T-helper 1 cell treated with Interleukin-12 subunit alpha and Interleukin-12 subunit beta and Interleukin-4 antibody, amounts not matched to agents 30 μg/mL and 1 μg/mL, for 36 hours (primary cell): Measurements from ENCODE around the gene KYNU.
"Not testable (repeated sequence)": the region's sequence is repeated elsewhere in the genome, so short reads cannot be mapped to it uniquely, and the experiment has no call there.

ENCODE experiments used
- H3K27ac Mint-ChIP-seq: one replicate; pipeline ENCODE4 v1.8.0; 2021; ENCODE audit warnings: mild to moderate bottlenecking, mixed read lengths
- H3K27me3 Mint-ChIP-seq: one replicate; pipeline ENCODE4 v1.8.0; 2021; ENCODE audit warnings: low read depth, mixed read lengths
- H3K36me3 Mint-ChIP-seq: one replicate; pipeline ENCODE4 v1.8.0; 2021; ENCODE audit warnings: low read depth, mixed read lengths
- H3K4me1 Mint-ChIP-seq: one replicate; pipeline ENCODE4 v1.8.0; 2021; ENCODE audit warnings: low read depth, mixed read lengths
- H3K4me3 Mint-ChIP-seq: one replicate; pipeline ENCODE4 v1.8.0; 2021; ENCODE audit warnings: mild to moderate bottlenecking, moderate library complexity, mixed read lengths
- H3K9me3 Mint-ChIP-seq: one replicate; pipeline ENCODE4 v1.8.0; 2021; ENCODE audit warnings: mixed read lengths

The KYNU gene

GRCh38 chr2:142877216-142877838 lies at the start of gene KYNU:
Gene KYNU (plus strand): TSS chr2:142877664. CDS start chr2:142885368, 7,704 bp downstream.
- no peak within 1 kb of the TSS for H3K4me3 Mint-ChIP-seq
- H3K36me3 Mint-ChIP-seq: no peaks in the 10 kb centered on the region
- H3K27me3 Mint-ChIP-seq: no peaks in the 10 kb centered on the region

DNA sequence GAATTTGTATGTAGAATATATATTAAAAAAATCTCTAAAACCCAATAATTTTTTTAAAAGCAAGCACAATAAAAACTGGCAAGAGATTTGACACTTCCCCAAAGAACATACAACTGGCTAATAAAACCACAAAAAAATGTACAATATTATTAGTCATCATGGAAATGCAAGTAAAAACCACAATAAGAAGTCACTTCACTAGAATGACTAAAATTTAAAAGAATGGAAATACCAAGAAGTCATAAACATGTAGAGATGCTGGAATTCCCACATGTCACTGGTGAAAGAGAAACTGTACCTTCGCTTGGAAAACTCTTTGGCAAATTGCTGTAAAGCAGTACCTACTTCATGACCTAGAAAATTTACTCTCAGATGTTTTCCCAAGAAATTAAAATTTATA lies 43.4 kb upstream of the KYNU start:
- Mint-ChIP-seq H3K36me3 (no peaks in the 10 kb centered on the region), H3K27ac (no peak overlapping the region), H3K4me1 (no peaks in the 10 kb centered on the region), H3K4me3 (no peak overlapping the region), H3K27me3 (no peaks in the 10 kb centered on the region), H3K9me3 (no peaks in the 10 kb centered on the region)

More at GRCh38 chr2:142877216-142877838, at the start of gene KYNU:
- no peak within 1 kb of the TSS for H3K27ac Mint-ChIP-seq
- H3K9me3 Mint-ChIP-seq: no peaks in the 10 kb centered on the region
- no peaks in the 10 kb centered on the region for H3K4me1 Mint-ChIP-seq

- Mint-ChIP-seq H3K27ac (no peak overlapping the region), H3K4me3 (no peak overlapping the region), H3K4me1 (no peaks in the 10 kb centered on the region), H3K9me3 (no peaks in the 10 kb centered on the region), H3K36me3 (no peaks in the 10 kb centered on the region), H3K27me3 (no peaks in the 10 kb centered on the region)
Measured at GRCh38 chr2:142840436-142840835, 37.0 kb upstream of the KYNU start.

DNA sequence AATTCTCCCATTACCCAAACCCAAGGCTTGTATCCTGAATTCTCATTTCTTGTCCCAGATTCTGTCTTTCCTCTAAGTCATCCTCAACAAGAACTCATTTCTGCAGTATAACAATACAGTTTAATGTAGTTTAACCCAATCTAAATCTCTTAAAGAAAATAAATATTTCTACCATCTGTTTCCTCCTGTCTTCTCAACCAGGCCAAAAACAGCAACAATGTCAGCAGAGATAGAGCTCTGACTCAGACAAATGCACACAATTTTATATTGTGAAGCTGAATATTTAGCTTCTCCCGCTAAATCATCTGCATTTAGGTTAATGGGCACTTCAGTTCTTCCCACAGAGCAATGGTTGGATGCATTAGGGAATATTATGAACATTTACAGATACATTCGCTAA lies 35.7 kb upstream of the KYNU start:
- H3K27me3 Mint-ChIP-seq: no peaks in the 10 kb centered on the region
- no peaks in the 10 kb centered on the region for H3K36me3 Mint-ChIP-seq
- H3K9me3 Mint-ChIP-seq: no peaks in the 10 kb centered on the region
- no peaks in the 10 kb centered on the region for H3K4me1 Mint-ChIP-seq
- H3K4me3 Mint-ChIP-seq: no peak overlapping the region
- no peak overlapping the region for H3K27ac Mint-ChIP-seq

DNA sequence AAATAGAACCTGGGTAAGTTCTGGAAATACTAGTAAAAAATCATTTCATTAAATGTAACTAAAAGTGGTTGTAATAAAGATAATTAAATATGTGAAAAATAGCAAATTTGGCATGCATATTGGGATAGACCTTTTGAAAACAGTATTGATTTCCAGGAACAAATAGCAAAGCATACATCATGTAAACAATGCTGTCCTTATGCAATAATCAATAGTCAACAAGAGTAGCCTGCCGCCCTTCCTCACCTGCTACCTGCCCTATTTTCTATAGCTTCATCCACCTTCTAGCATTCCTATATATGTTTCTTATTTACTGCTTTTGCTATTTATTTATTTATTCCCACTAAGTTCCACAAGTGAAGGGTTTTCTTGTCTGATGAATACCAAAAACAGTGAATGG lies 35.1 kb upstream of the KYNU start:
- no peaks in the 10 kb centered on the region for H3K4me1 Mint-ChIP-seq
- no peaks in the 10 kb centered on the region for H3K9me3 Mint-ChIP-seq
- no peak overlapping the region for H3K4me3 Mint-ChIP-seq
- no peaks in the 10 kb centered on the region for H3K36me3 Mint-ChIP-seq
- H3K27me3 Mint-ChIP-seq: no peaks in the 10 kb centered on the region
- no peak overlapping the region for H3K27ac Mint-ChIP-seq

DNA sequence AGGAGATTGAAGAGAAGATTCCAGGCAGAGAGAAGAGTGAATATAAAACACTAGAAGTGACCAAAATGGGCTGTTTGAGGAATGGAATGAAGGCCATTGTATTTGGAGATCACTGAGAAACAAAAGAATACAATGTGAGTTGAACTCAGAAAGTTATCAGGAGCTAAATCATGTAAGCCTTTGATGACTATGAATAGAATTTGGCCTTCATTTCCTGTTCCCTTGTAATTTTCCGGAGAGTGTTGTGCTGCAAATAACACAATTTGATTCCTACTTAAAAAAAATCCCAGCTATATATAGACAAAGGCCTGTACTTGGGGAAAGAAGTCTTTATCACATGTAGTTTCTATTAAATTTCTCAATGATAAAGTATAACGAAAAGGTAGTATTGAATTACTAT lies 33.7 kb upstream of the KYNU start:
- Mint-ChIP-seq H3K4me3 (no peak overlapping the region), H3K27me3 (no peaks in the 10 kb centered on the region), H3K27ac (no peak overlapping the region), H3K9me3 (no peaks in the 10 kb centered on the region), H3K36me3 (no peaks in the 10 kb centered on the region), H3K4me1 (no peaks in the 10 kb centered on the region)

GRCh38 chr2:142848023-142848606 lies 29.3 kb upstream of the KYNU start:
- Mint-ChIP-seq H3K4me1 (no peaks in the 10 kb centered on the region), H3K4me3 (no peak overlapping the region), H3K27me3 (no peaks in the 10 kb centered on the region), H3K9me3 (no peaks in the 10 kb centered on the region), H3K27ac (no peak overlapping the region), H3K36me3 (no peaks in the 10 kb centered on the region)

DNA sequence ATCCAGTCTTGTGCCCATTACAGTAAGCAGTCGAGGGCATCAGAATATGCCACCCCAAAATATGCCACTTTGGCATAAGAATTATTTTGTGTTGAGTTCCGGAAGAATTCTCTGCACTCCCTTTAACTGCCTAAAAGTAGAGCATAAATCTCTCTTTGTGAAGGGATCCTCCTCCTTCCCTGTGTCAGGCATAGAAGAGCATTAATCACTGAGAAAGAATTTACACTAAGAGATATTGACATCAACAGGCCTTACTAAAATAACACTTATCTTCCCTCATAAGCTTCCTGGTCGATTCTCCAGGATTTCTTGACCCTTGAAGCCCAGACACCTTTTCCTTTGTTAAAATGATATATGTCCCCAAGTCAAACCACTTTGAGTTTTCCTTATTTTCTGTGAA lies 27.6 kb upstream of the KYNU start:
- Mint-ChIP-seq H3K9me3 (no peaks in the 10 kb centered on the region), H3K4me1 (no peaks in the 10 kb centered on the region), H3K27me3 (no peaks in the 10 kb centered on the region), H3K4me3 (no peak overlapping the region), H3K36me3 (no peaks in the 10 kb centered on the region), H3K27ac (no peak overlapping the region)

DNA sequence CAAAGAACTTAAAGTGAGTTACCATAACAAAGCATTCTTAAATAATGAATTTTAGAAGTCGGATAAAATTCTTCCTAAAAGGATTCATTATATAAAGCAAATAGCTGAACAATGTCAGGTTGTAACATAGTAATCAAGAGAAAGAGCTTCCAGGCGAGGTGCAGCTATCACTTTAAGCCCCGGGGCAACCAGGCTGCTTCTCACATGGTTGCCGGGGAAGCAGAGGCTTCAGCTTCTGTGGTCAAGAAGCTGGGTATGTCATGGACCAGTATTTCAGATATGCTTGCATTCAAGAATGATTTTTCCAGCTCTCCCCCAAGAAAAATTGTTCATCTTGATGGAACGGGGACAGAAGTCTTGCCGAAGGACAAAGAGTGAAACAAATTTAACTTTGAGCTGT lies 23.6 kb upstream of the KYNU start:
- Mint-ChIP-seq H3K4me3 (no peak overlapping the region), H3K4me1 (no peaks in the 10 kb centered on the region), H3K27ac (no peak overlapping the region), H3K36me3 (no peaks in the 10 kb centered on the region), H3K9me3 (no peaks in the 10 kb centered on the region), H3K27me3 (no peaks in the 10 kb centered on the region)

DNA sequence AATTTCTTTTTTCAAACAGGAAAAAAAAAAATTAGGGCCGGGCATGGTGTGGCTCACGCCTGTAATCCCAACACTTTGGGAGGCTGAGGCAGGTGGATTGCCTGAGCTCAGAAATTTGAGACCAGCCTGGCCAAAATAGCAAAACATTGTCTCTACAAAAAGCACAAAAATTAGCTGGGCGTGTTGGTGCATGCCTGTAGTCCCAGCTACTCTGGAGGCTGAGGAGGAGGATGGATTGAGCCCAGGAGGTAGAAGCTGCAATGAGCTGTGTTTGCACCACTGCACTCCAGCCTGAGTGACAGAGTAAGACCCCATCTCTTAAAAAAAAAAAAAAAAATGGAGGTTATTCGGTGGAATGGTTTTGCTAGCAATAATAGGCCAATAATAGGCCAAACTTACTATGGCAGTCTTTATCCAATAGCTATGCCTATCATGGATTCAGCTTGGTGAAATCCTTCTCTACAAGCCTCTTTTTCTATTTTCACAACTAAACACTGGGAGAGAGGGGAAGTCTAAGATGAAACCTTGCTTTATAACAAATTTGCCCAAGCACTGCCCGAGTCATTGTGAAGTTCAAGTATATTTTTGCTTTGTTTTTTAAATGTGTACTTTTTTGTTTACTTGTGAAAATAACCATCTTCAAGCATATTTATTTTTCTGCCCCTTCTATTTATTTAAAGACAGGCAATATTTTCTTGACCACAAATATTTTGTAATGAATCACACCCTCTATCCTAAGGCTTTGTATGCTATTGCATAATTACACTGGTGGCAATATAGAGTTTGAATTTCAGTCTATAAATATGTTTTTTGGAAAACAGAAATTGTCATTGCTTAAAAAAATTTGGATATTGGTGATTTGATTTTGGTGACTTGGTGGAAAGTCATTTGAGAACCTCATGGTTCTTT lies 20.0 kb upstream of the KYNU start:
- H3K36me3 Mint-ChIP-seq: no peaks in the 10 kb centered on the region

DNA sequence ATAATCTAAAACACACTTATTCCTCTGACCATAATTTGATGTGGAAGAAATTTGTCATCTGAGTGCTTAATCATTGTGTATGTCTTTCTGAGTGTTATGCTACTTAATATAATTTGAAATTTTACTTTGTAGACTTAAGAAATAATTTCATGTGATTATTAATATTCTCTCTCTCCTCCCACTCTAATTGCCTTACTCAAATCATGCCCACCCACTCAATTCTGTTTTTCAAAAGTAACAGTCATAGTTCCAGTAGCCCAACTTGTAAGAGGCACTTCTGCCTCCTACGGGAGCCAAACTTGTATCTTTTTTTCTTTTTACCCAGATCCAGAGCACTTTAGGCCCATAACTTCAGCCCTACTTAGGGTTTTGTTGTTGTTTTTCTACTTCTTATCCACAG lies 18.5 kb upstream of the KYNU start:
- Mint-ChIP-seq H3K27me3 (no peaks in the 10 kb centered on the region), H3K4me3 (no peak overlapping the region), H3K27ac (no peak overlapping the region), H3K36me3 (no peaks in the 10 kb centered on the region), H3K9me3 (no peaks in the 10 kb centered on the region), H3K4me1 (no peaks in the 10 kb centered on the region)

More for the DNA sequence above, 20.0 kb upstream of the KYNU start:
- H3K9me3 Mint-ChIP-seq: no peaks in the 10 kb centered on the region
- H3K4me1 Mint-ChIP-seq: no peaks in the 10 kb centered on the region
- no peak overlapping the region for H3K4me3 Mint-ChIP-seq
- H3K27me3 Mint-ChIP-seq: no peaks in the 10 kb centered on the region
- no peak overlapping the region for H3K27ac Mint-ChIP-seq

DNA sequence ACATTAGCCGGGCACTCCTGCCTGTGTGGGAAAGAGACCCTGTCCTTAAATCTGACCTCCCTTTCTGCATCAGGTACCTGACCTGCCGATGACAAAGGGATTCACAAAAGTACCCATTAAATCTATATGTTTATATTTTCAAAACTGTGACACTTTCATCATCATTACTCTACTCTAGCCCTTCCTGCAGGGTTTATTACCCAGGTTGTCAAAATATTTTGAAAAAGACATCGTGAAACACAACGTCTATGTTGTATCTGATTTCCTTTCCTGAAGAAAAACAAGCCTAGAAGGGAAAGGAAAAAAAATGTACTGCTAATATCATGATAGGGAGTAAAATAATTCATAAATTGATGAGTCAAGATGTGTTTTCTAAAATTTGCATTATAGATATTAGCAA lies 15.2 kb upstream of the KYNU start:
- no peaks in the 10 kb centered on the region for H3K36me3 Mint-ChIP-seq
- H3K4me3 Mint-ChIP-seq: no peak overlapping the region
- no peak overlapping the region for H3K27ac Mint-ChIP-seq
- H3K9me3 Mint-ChIP-seq: no peaks in the 10 kb centered on the region
- no peaks in the 10 kb centered on the region for H3K4me1 Mint-ChIP-seq
- no peaks in the 10 kb centered on the region for H3K27me3 Mint-ChIP-seq

GRCh38 chr2:142862847-142863246 lies 14.6 kb upstream of the KYNU start:
- Mint-ChIP-seq H3K4me3 (no peak overlapping the region), H3K36me3 (no peaks in the 10 kb centered on the region), H3K9me3 (no peaks in the 10 kb centered on the region), H3K4me1 (no peaks in the 10 kb centered on the region), H3K27ac (no peak overlapping the region), H3K27me3 (no peaks in the 10 kb centered on the region)

DNA sequence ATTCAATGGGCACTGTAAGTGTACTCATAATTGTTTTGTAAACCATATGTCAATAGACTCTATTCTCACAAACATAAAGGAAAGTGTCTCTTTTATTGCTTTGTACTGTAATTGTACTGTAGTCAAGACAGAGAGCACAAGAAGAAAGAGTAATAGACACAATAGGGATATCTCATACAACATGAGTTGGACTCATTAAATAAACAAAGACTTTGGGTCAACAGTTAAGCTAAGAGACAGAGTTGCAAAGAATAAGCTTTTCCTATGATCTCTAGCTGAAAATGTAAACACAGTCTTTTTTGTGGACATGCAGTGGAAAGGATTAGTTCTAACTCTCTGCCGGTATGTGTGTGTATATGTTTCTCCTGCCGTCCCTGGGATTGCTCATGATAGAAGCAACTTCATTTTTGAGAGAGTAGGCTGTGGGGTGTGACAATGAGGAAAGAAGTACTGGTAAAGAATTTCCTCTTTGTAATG lies 13.9 kb upstream of the KYNU start:
- H3K4me1 Mint-ChIP-seq: no peaks in the 10 kb centered on the region
- H3K36me3 Mint-ChIP-seq: no peaks in the 10 kb centered on the region
- no peak overlapping the region for H3K27ac Mint-ChIP-seq
- peaks cover under 1% of the 10 kb centered on the region for H3K27me3 Mint-ChIP-seq
- H3K4me3 Mint-ChIP-seq: no peak overlapping the region
- H3K9me3 Mint-ChIP-seq: no peaks in the 10 kb centered on the region

DNA sequence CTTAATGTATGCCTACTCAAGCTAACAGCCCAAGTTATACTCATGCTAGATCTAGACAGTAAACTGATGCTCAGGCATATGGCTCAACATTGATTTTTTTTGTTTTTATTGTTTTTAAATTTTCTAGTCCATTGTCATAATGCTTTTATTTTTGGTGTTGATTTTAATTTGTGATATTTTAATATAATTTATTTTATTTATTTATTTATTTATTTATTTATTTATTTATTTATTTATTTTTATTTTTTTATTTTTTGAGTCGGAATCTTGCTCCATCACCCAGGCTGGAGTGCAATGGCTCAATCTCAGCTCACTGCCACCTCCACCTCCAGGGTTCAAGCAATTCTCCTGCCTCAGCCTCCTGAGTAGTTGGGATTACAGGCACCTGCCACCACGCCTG lies 12.9 kb upstream of the KYNU start:
- H3K27me3 Mint-ChIP-seq, H3K9me3 Mint-ChIP-seq, H3K27ac Mint-ChIP-seq, H3K4me1 Mint-ChIP-seq, H3K4me3 Mint-ChIP-seq, H3K36me3 Mint-ChIP-seq: not testable (repeated sequence)
